Osteocyte (in vitro differentiated cells): Measurements from ENCODE around the gene CPA5. TPM values are rescaled to one million over a fixed set of nuclear protein-coding genes. Genes with fewer than 3 reads are reported as not detected.

Source experiments
- DNase-seq: peaks from one replicate; pipeline ENCODE4 v3.0.0; 2021; ENCODE audit warnings: mixed read lengths; ENCODE audit not compliant: unreplicated experiment; ENCODE audit errors: extremely low spot score
- H3K27ac Mint-ChIP-seq: one replicate; pipeline ENCODE4 v1.8.0; 2021; ENCODE audit warnings: mild to moderate bottlenecking, mixed read lengths; ENCODE audit not compliant: unreplicated experiment
- H3K27me3 Mint-ChIP-seq: one replicate; pipeline ENCODE4 v1.8.0; 2021; ENCODE audit warnings: mixed read lengths; ENCODE audit not compliant: unreplicated experiment
- H3K36me3 Mint-ChIP-seq: one replicate; pipeline ENCODE4 v1.8.0; 2021; ENCODE audit warnings: mixed read lengths; ENCODE audit not compliant: unreplicated experiment
- H3K4me1 Mint-ChIP-seq: one replicate; pipeline ENCODE4 v1.8.0; 2021; ENCODE audit warnings: mixed read lengths; ENCODE audit not compliant: unreplicated experiment
- H3K4me3 Mint-ChIP-seq: one replicate; pipeline ENCODE4 v1.8.0; 2021; ENCODE audit warnings: mild to moderate bottlenecking, moderate library complexity, mixed read lengths; ENCODE audit not compliant: unreplicated experiment
- H3K9me3 Mint-ChIP-seq: one replicate; pipeline ENCODE4 v1.8.0; 2021; ENCODE audit warnings: mixed read lengths; ENCODE audit not compliant: unreplicated experiment
- CTCF ChIP-seq: fragments of 200-600 bp; sonication (generic); IDR thresholded peaks from 2 replicates; pipeline ENCODE4 v1.5.0; 2021; ENCODE audit warnings: antibody characterized with exemption, mild to moderate bottlenecking, moderate library complexity
- total RNA-seq: library from RNA; stranded (reverse); gene quantifications from 2 replicates; pipeline ENCODE4 v1.2.1, GENCODE V29; 2021

CPA5 gene
- total RNA-seq, 1 donor from 2014 or later: 0.51 TPM

GRCh38 chr7:130352194-130353074, 7.8 kb downstream of the CPA5 start:
- Mint-ChIP-seq H3K4me3 (no peak overlapping the region), H3K27ac (peak overlapping the region; percentile 90), H3K27me3 (no peaks in the 10 kb centered on the region), H3K36me3 (no peaks in the 10 kb centered on the region), H3K9me3 (no peaks in the 10 kb centered on the region), H3K4me1 (peaks cover 71% of the 10 kb centered on the region)
- TF ChIP-seq CTCF: no peak
- no peak for DNase-seq

- Mint-ChIP-seq H3K9me3 (no peaks in the 10 kb centered on the region), H3K36me3 (no peaks in the 10 kb centered on the region), H3K4me1 (peaks cover 74% of the 10 kb centered on the region), H3K4me3 (no peak overlapping the region), H3K27me3 (no peaks in the 10 kb centered on the region), H3K27ac (peak overlapping the region; percentile 90)
- TF ChIP-seq CTCF: no peak
- no peak for DNase-seq
Measured at GRCh38 chr7:130353196-130353595, 8.6 kb downstream of the CPA5 start.

GRCh38 chr7:130356121-130356875, 11.7 kb downstream of the CPA5 start:
- Mint-ChIP-seq H3K9me3 (peaks cover 15% of the 10 kb centered on the region), H3K4me3 (peak overlapping the region; percentile 35), H3K4me1 (peaks cover 57% of the 10 kb centered on the region), H3K27me3 (no peaks in the 10 kb centered on the region), H3K27ac (peak overlapping the region; percentile 100), H3K36me3 (peaks cover 5% of the 10 kb centered on the region)
- DNase-seq: peak; percentile 94
- no peak for TF ChIP-seq CTCF

GRCh38 chr7:130356876-130357611, 12.4 kb downstream of the CPA5 start:
- Mint-ChIP-seq H3K4me3 (peak overlapping the region; percentile 33), H3K9me3 (peaks cover 15% of the 10 kb centered on the region), H3K4me1 (peaks cover 49% of the 10 kb centered on the region), H3K27me3 (no peaks in the 10 kb centered on the region), H3K27ac (peak overlapping the region; percentile 100), H3K36me3 (peaks cover 5% of the 10 kb centered on the region)
- no peak for TF ChIP-seq CTCF
- no peak for DNase-seq
